HUES48 (cell line): ENCODE data around the gene ABHD3.
"Not testable (repeated sequence)": the region's sequence is repeated elsewhere in the genome, so short reads cannot be mapped to it uniquely, and the experiment has no call there.

Experiments
- H3K27ac ChIP-seq: one replicate; pipeline ENCODE4 v1.7.0; 2013; ENCODE audit warnings: low read depth, low read length, inconsistent platforms
- H3K27me3 ChIP-seq: 2 replicates; pipeline ENCODE4 v1.6.1; 2013; ENCODE audit warnings: mild to moderate bottlenecking, low read length; ENCODE audit not compliant: control insufficient read depth, insufficient read depth
- H3K36me3 ChIP-seq: 2 replicates; pipeline ENCODE4 v1.6.1; 2013; ENCODE audit warnings: low read length; ENCODE audit not compliant: control insufficient read depth, insufficient read depth
- H3K4me1 ChIP-seq: 2 replicates; pipeline ENCODE4 v1.6.1; 2013; ENCODE audit warnings: mild to moderate bottlenecking, low read length; ENCODE audit not compliant: control insufficient read depth, insufficient read depth
- H3K4me3 ChIP-seq: 2 replicates; pipeline ENCODE4 v1.5.1; 2013; ENCODE audit warnings: mild to moderate bottlenecking, low read depth, low read length
- H3K9ac ChIP-seq: 2 replicates; pipeline ENCODE4 v1.6.1; 2013; ENCODE audit warnings: mild to moderate bottlenecking, low read depth, low read length, moderate library complexity
- H3K9me3 ChIP-seq: 2 replicates; pipeline ENCODE4 v1.6.1; 2013; ENCODE audit warnings: low read length; ENCODE audit not compliant: control insufficient read depth, insufficient read depth

ABHD3 gene

GRCh38 chr18:21702602-21703001 lies 2.0 kb downstream of the ABHD3 start:
- H3K36me3 ChIP-seq, result peaks cover 16% of the 10 kb centered on the region
- H3K4me1 ChIP-seq, result no peaks in the 10 kb centered on the region
- H3K9ac ChIP-seq, result no peak overlapping the region
- H3K27ac ChIP-seq, result no peak overlapping the region
- peaks cover 11% of the 10 kb centered on the region; the same call in 1 of the 2 replicates for H3K27me3 ChIP-seq
- no peak overlapping the region; the same call in 1 of the 2 replicates for H3K4me3 ChIP-seq
- H3K9me3 ChIP-seq, result peaks cover 9% of the 10 kb centered on the region; the same call in 1 of the 2 replicates

DNA sequence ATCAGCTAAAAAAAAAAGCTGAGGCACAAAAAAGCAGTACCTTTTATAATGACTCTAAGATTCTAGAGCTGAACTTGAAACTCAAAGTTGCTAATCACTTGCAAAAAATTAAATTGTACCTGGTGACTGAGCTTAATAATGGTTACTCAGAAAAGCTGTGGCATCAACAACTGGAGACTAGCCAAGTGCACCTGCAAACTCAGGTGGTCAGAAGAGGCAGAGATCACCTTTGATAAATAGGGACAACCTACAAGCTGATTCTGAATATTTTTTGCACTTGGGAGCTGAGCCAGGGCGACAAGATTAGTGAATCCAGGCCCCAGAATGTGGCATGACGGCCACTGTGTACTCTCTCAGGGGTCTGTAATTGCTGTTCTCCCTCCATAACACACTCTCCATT lies 3.0 kb downstream of the ABHD3 start:
- H3K27ac ChIP-seq, result no peak overlapping the region
- H3K4me3 ChIP-seq, result no peak overlapping the region
- H3K36me3 ChIP-seq, result peaks cover 16% of the 10 kb centered on the region
- no peak overlapping the region for H3K9ac ChIP-seq
- peaks cover 9% of the 10 kb centered on the region; the same call in 1 of the 2 replicates for H3K9me3 ChIP-seq
- H3K27me3 ChIP-seq, result peaks cover 11% of the 10 kb centered on the region; the same call in 1 of the 2 replicates
- H3K4me1 ChIP-seq, result no peaks in the 10 kb centered on the region

- Histone ChIP-seq H3K4me1 (no peaks in the 10 kb centered on the region), H3K9me3 (peaks cover 3% of the 10 kb centered on the region; the same call in 1 of the 2 replicates), H3K27ac (no peak overlapping the region), H3K9ac (no peak overlapping the region), H3K36me3 (peaks cover 16% of the 10 kb centered on the region), H3K27me3 (peaks cover 10% of the 10 kb centered on the region; the same call in 1 of the 2 replicates), H3K4me3 (no peak overlapping the region)
These were observed 4.0 kb downstream of the ABHD3 start for GRCh38 chr18:21700528-21701075.

GRCh38 chr18:21693322-21693721 lies 11.3 kb downstream of the ABHD3 start:
- Histone ChIP-seq H3K9ac (no peak overlapping the region), H3K4me3 (no peak overlapping the region), H3K27me3 (no peaks in the 10 kb centered on the region), H3K9me3 (no peaks in the 10 kb centered on the region), H3K4me1 (no peaks in the 10 kb centered on the region), H3K36me3 (0 out of 2 replicates have a peak, but pooled peaks cover 5% of the 10 kb centered on the region), H3K27ac (no peak overlapping the region)

- H3K9me3 ChIP-seq, result no peaks in the 10 kb centered on the region
- no peak overlapping the region for H3K4me3 ChIP-seq
- peaks cover 9% of the 10 kb centered on the region for H3K36me3 ChIP-seq
- H3K27ac ChIP-seq, result no peak overlapping the region
- H3K9ac ChIP-seq, result no peak overlapping the region
- no peaks in the 10 kb centered on the region for H3K27me3 ChIP-seq
- H3K4me1 ChIP-seq, result no peaks in the 10 kb centered on the region; the same call in 1 of the 2 replicates
These were observed 14.8 kb downstream of the ABHD3 start for GRCh38 chr18:21689736-21690135.

DNA sequence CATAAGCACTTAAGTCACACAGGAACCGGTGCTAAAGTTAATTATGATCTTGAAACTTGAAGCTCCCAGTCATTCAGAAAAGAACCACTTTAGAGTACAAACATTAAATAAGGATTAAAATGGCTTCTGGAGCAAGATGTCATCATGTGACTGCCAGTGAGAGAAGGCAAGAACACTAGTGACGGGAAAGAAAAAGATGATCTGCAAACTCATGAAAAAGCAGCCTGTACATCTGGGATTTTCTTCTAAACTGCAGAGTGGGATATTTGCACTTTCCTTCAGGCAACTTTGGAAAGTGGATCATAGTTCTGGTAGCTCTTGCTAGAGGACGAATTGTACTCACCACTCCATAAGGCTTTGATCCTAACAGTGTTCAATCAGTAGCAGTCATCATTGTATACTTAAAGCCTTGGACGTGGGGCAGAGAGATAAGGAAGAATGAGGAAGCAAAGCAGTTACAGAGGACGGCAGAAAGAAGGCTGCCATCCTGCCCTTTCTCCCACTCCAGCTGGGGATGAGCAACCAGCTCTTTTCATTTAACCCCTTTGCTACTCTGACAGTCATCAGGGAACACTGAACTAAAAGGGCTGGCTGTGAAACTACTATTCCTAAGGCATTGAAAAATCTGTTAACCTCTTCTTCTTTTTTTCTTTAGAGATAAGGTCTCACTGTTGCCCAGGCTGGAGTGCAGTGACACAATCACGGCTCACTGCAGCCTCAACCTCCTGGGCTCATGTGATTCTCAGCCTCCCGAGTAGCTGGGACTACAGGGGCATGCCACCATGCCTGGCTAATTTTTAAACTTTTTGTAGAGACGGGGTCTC lies 18.1 kb downstream of the ABHD3 start:
- no peaks in the 10 kb centered on the region for H3K27me3 ChIP-seq
- H3K27ac ChIP-seq, result no peak overlapping the region
- no peak overlapping the region for H3K9ac ChIP-seq
- no peak overlapping the region for H3K4me3 ChIP-seq
- H3K9me3 ChIP-seq, result no peaks in the 10 kb centered on the region
- H3K36me3 ChIP-seq, result peaks cover 9% of the 10 kb centered on the region
- H3K4me1 ChIP-seq, result peaks cover 16% of the 10 kb centered on the region

DNA sequence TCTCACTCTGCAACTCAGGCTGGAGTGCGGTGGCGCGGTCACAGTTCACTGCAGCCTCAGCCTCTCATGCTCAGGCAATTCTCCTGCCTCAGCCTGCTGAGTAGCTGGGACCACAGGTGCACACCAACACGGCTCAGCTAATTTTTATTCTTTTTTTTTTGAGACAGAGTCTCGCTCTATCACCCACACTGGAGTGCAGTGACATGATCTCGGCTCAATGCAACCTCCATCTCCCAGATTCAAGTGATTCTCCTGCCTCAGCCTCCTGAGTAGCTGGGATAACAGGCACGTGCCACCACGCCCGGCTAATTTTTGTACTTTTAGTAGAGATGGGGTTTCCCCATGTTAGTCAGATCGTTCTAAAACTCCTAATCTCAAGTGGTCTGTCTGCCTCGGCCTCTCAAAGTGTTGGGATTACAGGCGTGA lies 19.0 kb downstream of the ABHD3 start:
- not testable (repeated sequence) for H3K4me3 ChIP-seq, H3K36me3 ChIP-seq, H3K9ac ChIP-seq, H3K27me3 ChIP-seq, H3K9me3 ChIP-seq, H3K27ac ChIP-seq
- peaks cover 16% of the 10 kb centered on the region for H3K4me1 ChIP-seq

DNA sequence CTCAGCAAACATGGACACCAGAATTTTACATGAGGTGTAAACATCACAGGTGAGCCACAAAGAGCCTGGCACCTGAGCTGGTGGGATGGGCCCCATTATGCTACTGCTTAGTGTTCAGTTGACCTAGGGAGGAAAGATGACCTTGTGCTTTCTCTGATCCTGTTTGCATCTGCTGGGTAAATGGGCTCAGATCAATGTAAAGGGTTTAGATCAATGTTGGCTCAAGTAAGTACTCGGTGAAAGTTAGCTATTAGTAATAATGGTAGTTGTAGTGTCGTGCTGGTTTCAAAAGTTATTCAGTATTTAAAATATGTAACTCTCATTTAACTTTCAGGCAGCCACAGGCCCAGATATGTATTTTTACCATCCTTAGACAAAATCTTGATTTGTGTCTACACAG lies 19.8 kb downstream of the ABHD3 start:
- Histone ChIP-seq H3K4me1 (peaks cover 16% of the 10 kb centered on the region), H3K27ac (no peak overlapping the region), H3K4me3 (no peak overlapping the region), H3K36me3 (peaks cover 4% of the 10 kb centered on the region), H3K27me3 (no peaks in the 10 kb centered on the region), H3K9me3 (no peaks in the 10 kb centered on the region), H3K9ac (no peak overlapping the region)

GRCh38 chr18:21682371-21683051 lies 22.1 kb downstream of the ABHD3 start:
- H3K36me3 ChIP-seq, result no peaks in the 10 kb centered on the region
- peak overlapping the region; percentile 7 for H3K27ac ChIP-seq
- H3K4me1 ChIP-seq, result peaks cover 16% of the 10 kb centered on the region
- H3K9me3 ChIP-seq, result no peaks in the 10 kb centered on the region
- no peaks in the 10 kb centered on the region for H3K27me3 ChIP-seq
- H3K4me3 ChIP-seq, result 0 out of 2 replicates have a peak overlapping the region, but pooled peaks have one; percentile 12
- H3K9ac ChIP-seq, result no peak overlapping the region

GRCh38 chr18:21680161-21680560 lies 24.4 kb downstream of the ABHD3 start:
- Histone ChIP-seq H3K36me3 (no peaks in the 10 kb centered on the region), H3K27ac (no peak overlapping the region), H3K4me1 (peaks cover 16% of the 10 kb centered on the region), H3K9ac (no peak overlapping the region), H3K27me3 (no peaks in the 10 kb centered on the region), H3K4me3 (no peak overlapping the region), H3K9me3 (no peaks in the 10 kb centered on the region)

DNA sequence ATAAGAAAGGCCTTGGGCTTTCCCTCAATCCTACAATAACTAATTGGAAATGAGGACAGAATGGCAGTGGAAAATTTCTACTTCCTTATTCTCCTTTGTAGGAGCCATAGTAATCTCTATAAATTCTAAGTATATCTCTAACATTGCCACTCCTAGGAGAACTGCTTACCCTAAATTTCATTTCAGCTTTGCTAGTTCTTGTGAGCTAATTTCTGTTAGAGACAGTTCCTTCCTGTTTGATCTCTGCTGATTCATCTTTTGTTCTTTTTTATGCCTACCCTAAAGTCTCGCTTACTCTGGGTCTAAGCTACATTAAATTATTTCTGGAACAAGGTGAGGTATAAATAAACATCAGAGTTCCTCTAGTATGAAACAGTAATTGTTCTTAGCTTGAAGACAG lies 25.7 kb downstream of the ABHD3 start:
- no peaks in the 10 kb centered on the region for H3K27me3 ChIP-seq

More for the DNA sequence above, 25.7 kb downstream of the ABHD3 start:
- Histone ChIP-seq H3K27ac (no peak overlapping the region), H3K9me3 (no peaks in the 10 kb centered on the region), H3K36me3 (no peaks in the 10 kb centered on the region), H3K4me1 (peaks cover 13% of the 10 kb centered on the region), H3K9ac (no peak overlapping the region), H3K4me3 (no peak overlapping the region)
